ENCODE data around the gene URI1. TPM values are rescaled to one million over a fixed set of nuclear protein-coding genes. Genes with fewer than 3 reads are reported as not detected.

The URI1 gene
- total RNA-seq, 1 donor: 60.9 TPM

DNA sequence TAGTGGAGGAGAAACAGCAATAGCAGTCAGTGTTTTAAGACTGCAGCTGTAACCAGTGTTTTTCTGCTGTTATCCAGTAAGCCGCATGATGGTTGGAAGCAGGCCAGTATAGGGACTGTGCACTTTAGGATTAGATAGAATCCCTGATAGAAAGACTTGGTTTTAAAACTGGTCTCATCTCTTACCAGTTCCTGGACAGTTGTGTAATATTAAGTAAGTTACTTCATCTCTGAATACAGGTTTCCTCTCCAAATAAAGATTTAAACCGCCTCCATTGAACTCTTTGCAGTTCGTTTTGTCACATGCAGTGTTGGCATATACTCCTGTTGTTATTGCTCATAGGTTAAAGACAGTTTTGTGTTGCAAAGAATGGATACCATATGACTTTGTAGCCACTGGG is 25.6 kb downstream of the URI1 start:
- H3K4me3 ChIP-seq (ENCODE audit: low read depth, low read length): no peak overlapping the region
- peak; percentile 78 for DNase-seq (ENCODE audit: low read depth)
- TF ChIP-seq, protein P1, sequence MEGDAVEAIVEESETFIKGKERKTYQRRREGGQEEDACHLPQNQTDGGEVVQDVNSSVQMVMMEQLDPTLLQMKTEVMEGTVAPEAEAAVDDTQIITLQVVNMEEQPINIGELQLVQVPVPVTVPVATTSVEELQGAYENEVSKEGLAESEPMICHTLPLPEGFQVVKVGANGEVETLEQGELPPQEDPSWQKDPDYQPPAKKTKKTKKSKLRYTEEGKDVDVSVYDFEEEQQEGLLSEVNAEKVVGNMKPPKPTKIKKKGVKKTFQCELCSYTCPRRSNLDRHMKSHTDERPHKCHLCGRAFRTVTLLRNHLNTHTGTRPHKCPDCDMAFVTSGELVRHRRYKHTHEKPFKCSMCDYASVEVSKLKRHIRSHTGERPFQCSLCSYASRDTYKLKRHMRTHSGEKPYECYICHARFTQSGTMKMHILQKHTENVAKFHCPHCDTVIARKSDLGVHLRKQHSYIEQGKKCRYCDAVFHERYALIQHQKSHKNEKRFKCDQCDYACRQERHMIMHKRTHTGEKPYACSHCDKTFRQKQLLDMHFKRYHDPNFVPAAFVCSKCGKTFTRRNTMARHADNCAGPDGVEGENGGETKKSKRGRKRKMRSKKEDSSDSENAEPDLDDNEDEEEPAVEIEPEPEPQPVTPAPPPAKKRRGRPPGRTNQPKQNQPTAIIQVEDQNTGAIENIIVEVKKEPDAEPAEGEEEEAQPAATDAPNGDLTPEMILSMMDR (IDR thresholded peaks at IDR 0.05; ENCODE audit: insufficient read depth, low read depth, low read length): no peak

DNA sequence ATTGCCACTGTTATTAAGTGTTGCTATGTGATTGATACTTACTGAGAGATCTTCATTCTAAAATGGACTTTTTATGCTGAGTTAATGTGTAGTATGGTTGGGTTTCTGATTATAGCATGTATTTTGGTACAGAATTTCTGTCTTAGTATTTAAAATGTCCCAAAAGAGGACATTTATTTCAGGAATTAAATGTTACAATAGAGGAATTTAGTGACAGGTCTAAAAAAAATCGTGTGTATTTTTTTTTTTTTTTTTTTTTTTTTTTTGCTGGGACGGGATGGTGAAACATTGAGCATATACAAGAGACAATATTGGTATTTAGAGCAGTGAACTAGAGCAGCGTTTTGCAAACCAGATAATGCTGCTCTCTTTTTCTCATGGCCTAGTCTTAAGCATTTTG is 27.9 kb downstream of the URI1 start:
- TF ChIP-seq, protein P1 (IDR thresholded peaks at IDR 0.05; ENCODE audit: insufficient read depth, low read depth, low read length): no peak
- no peak for DNase-seq (ENCODE audit: low read depth)
- H3K4me3 ChIP-seq (ENCODE audit: low read depth, low read length): no peak overlapping the region

DNA sequence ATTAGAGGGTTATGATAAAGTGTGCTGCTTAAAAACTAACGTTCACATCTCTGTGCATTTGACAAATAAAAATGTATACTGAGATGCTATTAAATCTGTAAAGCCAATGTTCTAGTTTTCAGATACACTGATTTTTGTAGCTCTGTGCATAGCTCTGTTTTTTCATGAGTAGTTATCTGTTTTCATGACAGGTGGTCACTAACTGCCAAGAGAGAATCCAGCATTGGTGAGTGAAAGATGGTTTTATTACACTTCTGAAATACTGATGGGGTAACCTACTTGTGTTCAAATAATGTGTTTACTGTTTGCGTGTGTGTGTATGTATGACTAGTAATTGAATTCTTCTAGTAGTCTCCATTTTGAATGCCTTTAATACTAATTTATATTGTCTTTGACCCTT is 29.0 kb downstream of the URI1 start:
- TF ChIP-seq, protein P1 (IDR thresholded peaks at IDR 0.05; ENCODE audit: insufficient read depth, low read depth, low read length): no peak
- H3K4me3 ChIP-seq (ENCODE audit: low read depth, low read length): no peak overlapping the region
- DNase-seq (ENCODE audit: low read depth): no peak

DNA sequence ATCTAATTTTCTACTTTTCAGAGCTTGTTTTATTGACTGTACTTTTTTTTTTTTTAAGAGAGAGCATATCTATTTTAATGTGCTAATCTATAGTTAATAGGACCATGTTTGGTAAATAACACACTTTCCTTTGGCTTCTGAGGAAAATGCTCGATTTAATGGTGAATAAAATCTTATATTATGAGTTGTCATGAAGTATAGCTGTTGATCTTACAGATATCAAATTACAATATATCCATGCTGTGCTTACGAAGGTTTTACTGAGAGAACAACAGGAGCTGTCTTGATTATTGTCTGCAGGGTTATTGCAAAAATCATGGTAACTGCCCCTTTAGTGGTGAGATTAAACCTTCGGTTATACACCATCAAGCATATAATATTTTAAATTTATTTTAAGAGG is 29.6 kb downstream of the URI1 start:
- TF ChIP-seq, protein P1 (IDR thresholded peaks at IDR 0.05; ENCODE audit: insufficient read depth, low read depth, low read length): no peak
- DNase-seq (ENCODE audit: low read depth): no peak
- H3K4me3 ChIP-seq (ENCODE audit: low read depth, low read length): no peak overlapping the region

DNA sequence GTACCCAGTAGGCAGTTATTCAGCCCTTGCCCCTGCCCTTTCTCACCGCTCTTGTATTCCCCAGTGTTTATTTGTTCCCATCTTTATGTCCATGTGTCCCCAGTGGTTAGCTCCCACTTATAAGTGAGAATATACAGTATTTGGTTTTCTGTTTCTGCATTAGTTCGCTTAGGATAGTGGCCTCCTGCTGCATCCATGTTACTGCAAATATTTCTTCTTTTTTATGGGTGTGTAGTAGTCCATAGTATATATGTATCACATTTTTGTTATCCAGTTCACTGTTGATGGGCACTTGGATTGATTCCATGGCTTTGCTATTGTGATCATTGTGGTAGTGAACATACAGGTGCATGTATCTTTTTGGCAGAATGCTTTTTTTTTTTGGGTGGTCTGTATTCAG is 32.7 kb downstream of the URI1 start:
- TF ChIP-seq, protein P1 (IDR thresholded peaks at IDR 0.05; ENCODE audit: insufficient read depth, low read depth, low read length): no peak
- no peak overlapping the region for H3K4me3 ChIP-seq (ENCODE audit: low read depth, low read length)
- no peak for DNase-seq (ENCODE audit: low read depth)

DNA sequence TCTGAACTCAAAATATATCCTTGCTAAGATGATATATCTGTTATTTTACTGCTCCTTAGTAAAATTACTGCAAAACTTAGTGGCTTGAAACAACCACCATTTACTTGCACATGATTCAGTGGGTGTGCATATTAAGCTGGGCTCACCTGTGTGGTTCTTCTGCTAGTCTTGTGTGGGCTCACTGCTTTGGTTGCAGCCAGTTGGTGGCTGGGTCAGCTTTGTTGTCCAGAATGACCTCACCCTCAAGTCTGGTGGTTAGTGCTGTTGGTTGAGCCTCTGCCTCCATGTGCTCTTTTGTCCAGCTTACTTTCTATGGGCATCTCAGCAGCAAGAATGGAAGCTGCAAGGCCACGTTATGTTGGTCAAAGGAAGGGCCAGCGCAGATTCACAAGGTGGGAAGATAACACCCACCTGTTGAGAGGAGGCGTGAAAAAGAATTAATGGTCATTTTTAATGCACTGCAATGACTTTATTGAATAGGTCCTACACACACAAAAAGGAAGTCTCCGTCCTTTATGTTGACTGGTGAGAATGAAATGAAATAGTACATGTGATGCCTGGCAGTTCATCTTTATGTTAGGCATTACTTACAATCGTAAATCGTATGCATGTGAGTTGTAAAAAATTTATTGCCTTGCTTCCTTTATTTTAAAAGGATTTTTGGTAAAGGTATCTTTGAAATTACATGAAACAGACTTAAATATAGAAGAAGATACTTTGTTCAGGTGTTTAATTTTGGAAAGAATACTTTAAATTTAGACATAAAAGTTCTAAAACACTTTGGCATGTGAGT is 34.3 kb downstream of the URI1 start:
- H3K4me3 ChIP-seq (ENCODE audit: low read depth, low read length): no peak overlapping the region
- TF ChIP-seq, protein P1 (IDR thresholded peaks at IDR 0.05; ENCODE audit: insufficient read depth, low read depth, low read length): no peak
- no peak for DNase-seq (ENCODE audit: low read depth)

DNA sequence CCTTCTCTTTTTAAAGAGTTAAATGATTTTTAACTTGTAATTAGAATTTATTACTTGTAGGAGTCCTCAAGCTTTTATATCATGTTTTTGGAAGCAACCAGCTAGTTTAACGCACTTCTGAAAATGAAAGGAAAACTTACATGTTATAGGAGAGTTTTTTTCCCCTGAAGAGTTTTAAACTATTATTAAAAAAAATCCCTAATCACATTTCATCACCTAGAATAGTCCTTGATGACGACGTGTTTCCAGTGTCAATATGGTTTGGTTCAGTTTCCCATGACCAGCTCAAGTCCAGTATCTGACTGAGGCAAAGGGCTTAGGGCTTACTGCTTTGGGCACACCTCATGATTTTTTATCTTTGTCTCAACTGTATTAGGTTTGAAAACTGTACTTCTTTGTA is 36.0 kb downstream of the URI1 start:
- peak; percentile 39 for DNase-seq (ENCODE audit: low read depth)
- H3K4me3 ChIP-seq (ENCODE audit: low read depth, low read length): peak overlapping the region; percentile 29
- TF ChIP-seq, protein P1 (IDR thresholded peaks at IDR 0.05; ENCODE audit: insufficient read depth, low read depth, low read length): no peak
